Neutrophil (primary cell): ENCODE results near the gene KCNH1.

Experiments
- H3K27ac ChIP-seq: fragments of 200-600 bp; sonication (generic); 2 replicates; pipeline ENCODE4 v1.5.1; 2016; ENCODE audit warnings: mild to moderate bottlenecking, moderate library complexity
- H3K27me3 ChIP-seq: fragments of 200-600 bp; sonication (generic); 2 replicates; pipeline ENCODE4 v1.6.0; 2016; ENCODE audit warnings: mild to moderate bottlenecking
- H3K36me3 ChIP-seq: fragments of 200-600 bp; sonication (generic); 2 replicates; pipeline ENCODE4 v1.5.1; 2017
- H3K4me1 ChIP-seq, 2 experiments: fragments of 200-600 bp in 1 of 2; sonication (generic) in 1 of 2; 1 replicate in 1 of 2; 2 replicates in 1 of 2; pipeline versions ENCODE4 v1.5.1 to v1.6.1; 2013 to 2016; ENCODE audit warnings: low read depth in 1 of 2, low read length in 1 of 2, mild to moderate bottlenecking in 1 of 2, moderate library complexity in 1 of 2; ENCODE audit not compliant: control insufficient read depth in 1 of 2, insufficient read depth in 1 of 2
- H3K4me3 ChIP-seq, 2 experiments: fragments of 200-600 bp in 1 of 2; sonication (generic) in 1 of 2; 1 replicate in 1 of 2; 2 replicates in 1 of 2; pipeline ENCODE4 v1.5.1; 2013 to 2016; ENCODE audit warnings: low read depth in 1 of 2, low read length in 1 of 2, mild to moderate bottlenecking in 1 of 2, moderate library complexity in 1 of 2
- H3K9me3 ChIP-seq: fragments of 200-600 bp; sonication (generic); 2 replicates; pipeline ENCODE4 v1.5.1; 2016
- CTCF ChIP-seq: fragments of 200-600 bp; sonication (generic); IDR thresholded peaks from 2 replicates; pipeline ENCODE4 v1.5.1; 2016; ENCODE audit warnings: antibody characterized with exemption

The KCNH1 gene

DNA sequence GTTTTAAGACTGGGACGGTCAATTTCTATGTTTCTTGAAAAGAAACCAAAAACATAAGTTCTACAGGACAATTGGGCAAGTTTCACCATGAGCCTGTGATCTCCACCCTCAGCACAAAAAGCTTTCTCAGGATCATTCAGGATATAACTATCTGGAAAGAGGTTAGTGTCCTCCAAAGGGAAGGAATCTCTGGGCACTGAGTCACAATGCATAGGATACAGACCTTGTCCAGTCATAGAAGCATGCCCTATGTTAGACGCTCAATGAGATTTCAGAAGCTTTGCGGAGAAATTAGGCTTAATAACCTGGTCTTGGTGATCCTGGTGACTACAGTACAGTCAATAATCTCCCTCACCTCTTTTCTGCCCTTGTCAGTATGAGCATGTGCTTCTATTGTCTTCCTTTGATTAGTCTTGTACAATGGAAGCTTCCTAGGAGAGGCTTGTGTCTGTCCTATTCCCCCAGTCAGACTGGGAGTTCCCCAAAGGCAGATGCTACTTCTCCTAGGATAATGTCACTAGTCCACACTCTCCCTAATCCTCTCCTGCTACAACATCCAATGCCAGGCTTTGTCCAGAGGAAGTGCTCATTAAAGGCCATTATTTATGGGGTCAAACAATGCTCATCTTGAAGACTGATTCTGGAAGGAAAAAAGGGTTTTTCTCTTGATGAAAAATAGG lies 97.4 kb downstream of the KCNH1 start:
- Histone ChIP-seq H3K9me3 (no peaks in the 10 kb centered on the region), H3K4me3 (no peak overlapping the region), H3K27ac (no peak overlapping the region), H3K36me3 (no peaks in the 10 kb centered on the region), H3K27me3 (no peaks in the 10 kb centered on the region), H3K4me1 (no peaks in the 10 kb centered on the region)
- TF ChIP-seq CTCF = no peak

- H3K27ac ChIP-seq = no peak overlapping the region
- no peaks in the 10 kb centered on the region for H3K27me3 ChIP-seq
- no peaks in the 10 kb centered on the region for H3K36me3 ChIP-seq
- H3K4me1 ChIP-seq = no peaks in the 10 kb centered on the region
- TF ChIP-seq CTCF = no peak
- H3K4me3 ChIP-seq = no peak overlapping the region
- H3K9me3 ChIP-seq = no peaks in the 10 kb centered on the region
Measured at GRCh38 chr1:211035821-211036380, 98.0 kb downstream of the KCNH1 start.

DNA sequence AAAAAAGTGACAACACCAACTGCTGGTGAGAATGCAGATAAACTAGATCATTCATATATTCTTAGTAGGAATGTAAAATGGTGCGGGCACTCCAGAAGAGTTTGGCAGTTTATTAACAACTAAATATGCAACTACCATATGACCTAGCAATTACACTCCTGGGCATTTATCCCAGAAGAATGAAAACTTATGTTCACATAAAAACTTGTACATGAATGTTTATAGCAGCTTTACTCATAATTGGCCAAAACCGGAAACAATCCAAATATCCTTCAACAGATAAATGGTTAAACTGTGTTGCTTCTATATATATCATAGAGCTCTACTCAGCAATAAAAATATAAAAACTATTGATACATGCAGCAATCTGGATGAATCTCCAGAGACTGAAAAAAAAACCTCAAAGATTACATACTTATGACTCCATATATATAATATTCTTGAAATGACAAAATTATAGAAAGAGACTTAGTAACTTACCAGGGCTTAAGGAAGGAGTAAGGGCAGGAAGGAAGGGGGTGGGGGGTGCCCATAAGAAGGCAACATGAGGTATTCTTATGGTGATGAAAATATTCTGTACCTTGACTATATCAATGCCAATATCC lies 99.9 kb downstream of the KCNH1 start:
- Histone ChIP-seq H3K27ac (no peak overlapping the region), H3K9me3 (no peaks in the 10 kb centered on the region), H3K27me3 (no peaks in the 10 kb centered on the region), H3K36me3 (no peaks in the 10 kb centered on the region), H3K4me3 (no peak overlapping the region), H3K4me1 (no peaks in the 10 kb centered on the region)
- no peak for TF ChIP-seq CTCF

DNA sequence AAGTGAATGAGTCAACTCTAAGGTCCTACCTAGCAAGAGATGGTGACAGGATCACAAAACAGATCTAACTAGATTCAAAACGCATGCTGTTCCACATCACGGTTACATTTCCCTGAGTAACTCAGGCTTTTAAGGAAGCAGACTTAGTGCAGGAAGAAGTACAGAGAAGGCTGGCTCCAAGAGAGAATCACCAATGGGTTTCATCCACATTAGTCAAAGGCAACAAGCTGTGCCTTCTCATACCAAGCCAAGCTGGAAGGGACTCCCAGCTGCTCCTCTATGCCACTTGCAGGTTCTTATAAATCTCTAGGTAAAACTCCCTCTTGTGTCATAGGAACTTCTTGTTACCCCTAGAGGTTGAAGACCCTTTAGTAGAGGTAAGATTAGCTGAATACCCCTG lies 109.0 kb downstream of the KCNH1 start:
- Histone ChIP-seq H3K4me3 (no peak overlapping the region), H3K9me3 (no peaks in the 10 kb centered on the region), H3K27ac (no peak overlapping the region), H3K36me3 (no peaks in the 10 kb centered on the region), H3K27me3 (no peaks in the 10 kb centered on the region), H3K4me1 (no peaks in the 10 kb centered on the region)
- no peak for TF ChIP-seq CTCF

DNA sequence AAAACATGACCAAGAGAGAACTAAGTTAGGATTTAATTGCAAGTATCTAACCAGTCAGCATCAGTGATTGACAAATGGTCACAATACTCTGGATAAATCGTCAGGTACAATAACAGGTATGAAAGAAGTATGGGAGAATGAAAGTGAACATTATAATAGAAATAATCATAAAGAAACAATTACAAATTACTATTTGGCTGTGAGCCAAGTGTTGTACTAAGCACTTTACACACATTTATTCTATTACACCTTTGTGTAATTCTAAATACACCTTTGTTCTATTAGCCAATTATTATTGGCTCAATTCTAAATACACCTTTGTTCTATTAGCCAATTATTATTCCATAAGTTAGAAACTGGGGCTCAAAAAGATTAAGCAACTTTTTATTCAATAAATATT lies 114.7 kb downstream of the KCNH1 start:
- Histone ChIP-seq H3K27ac (no peak overlapping the region), H3K27me3 (no peaks in the 10 kb centered on the region), H3K9me3 (no peaks in the 10 kb centered on the region), H3K36me3 (no peaks in the 10 kb centered on the region), H3K4me1 (no peaks in the 10 kb centered on the region), H3K4me3 (no peak overlapping the region)
- TF ChIP-seq CTCF = no peak
